ENCODE data around the gene CA6. TPM values are rescaled to one million over a fixed set of nuclear protein-coding genes. Genes with fewer than 3 reads are reported as not detected.

The CA6 gene
- total RNA-seq, 1 experiment from 2014 or later: not detected

- Histone ChIP-seq H3K4me1 (ENCODE audit: insufficient read depth, low read length) (no peaks in the 10 kb centered on the region), H3K9ac (ENCODE audit: extremely low read depth, insufficient read length, low read length) (no peak overlapping the region), H4K91ac (ENCODE audit: insufficient read length, low read depth, low read length) (no peak overlapping the region), H2BK20ac (ENCODE audit: low read depth, low read length, poor library complexity, severe bottlenecking) (no peak overlapping the region), H2BK15ac (ENCODE audit: low read depth, low read length) (no peak overlapping the region), H3T11ph (ENCODE audit: low read length) (no peak overlapping the region), H3K14ac (ENCODE audit: insufficient read depth, low read length) (no peak overlapping the region), H3K27me3 (ENCODE audit: insufficient read depth, low read length) (no peaks in the 10 kb centered on the region), H3K56ac (ENCODE audit: insufficient read length, low read depth, low read length) (no peak overlapping the region), H4K5ac (ENCODE audit: insufficient read length, low read depth, low read length) (no peak overlapping the region), H3K9me3 (ENCODE audit: control insufficient read depth, low read depth, low read length) (no peaks in the 10 kb centered on the region), H3K4me2 (ENCODE audit: insufficient read depth, insufficient read length, low read length) (no peak overlapping the region), H3K18ac (ENCODE audit: insufficient read length, low read depth, low read length) (no peak overlapping the region), H4K20me1 (ENCODE audit: control insufficient read depth, insufficient read depth, insufficient read length) (no peaks in the 10 kb centered on the region), H2BK5ac (ENCODE audit: insufficient read length, low read length) (no peak overlapping the region), H3K79me2 (ENCODE audit: insufficient read depth, low read length) (no peaks in the 10 kb centered on the region), H2AFZ (ENCODE audit: low read length) (no peak overlapping the region), H2AK5ac (ENCODE audit: insufficient read length, low read length) (no peak overlapping the region), H3K4ac (ENCODE audit: low read depth, low read length) (no peak overlapping the region), H2BK120ac (ENCODE audit: low read depth, low read length, poor library complexity, severe bottlenecking) (no peak overlapping the region), H2BK12ac (ENCODE audit: insufficient read length, low read depth, low read length) (no peak overlapping the region), H4K8ac (replicated peaks; ENCODE audit: insufficient read length, low read depth, low read length) (no peak overlapping the region), H3K27ac (ENCODE audit: insufficient read length, low read depth, low read length) (no peak overlapping the region), H3K79me1 (ENCODE audit: insufficient read depth, low read depth, low read length, poor library complexity, severe bottlenecking) (no peaks in the 10 kb centered on the region), H3K23me2 (ENCODE audit: insufficient read length, low read depth, low read length, poor library complexity, severe bottlenecking) (no peaks in the 10 kb centered on the region), H3K23ac (ENCODE audit: insufficient read length, low read depth, low read length) (no peak overlapping the region)
- TF ChIP-seq, protein P1, sequence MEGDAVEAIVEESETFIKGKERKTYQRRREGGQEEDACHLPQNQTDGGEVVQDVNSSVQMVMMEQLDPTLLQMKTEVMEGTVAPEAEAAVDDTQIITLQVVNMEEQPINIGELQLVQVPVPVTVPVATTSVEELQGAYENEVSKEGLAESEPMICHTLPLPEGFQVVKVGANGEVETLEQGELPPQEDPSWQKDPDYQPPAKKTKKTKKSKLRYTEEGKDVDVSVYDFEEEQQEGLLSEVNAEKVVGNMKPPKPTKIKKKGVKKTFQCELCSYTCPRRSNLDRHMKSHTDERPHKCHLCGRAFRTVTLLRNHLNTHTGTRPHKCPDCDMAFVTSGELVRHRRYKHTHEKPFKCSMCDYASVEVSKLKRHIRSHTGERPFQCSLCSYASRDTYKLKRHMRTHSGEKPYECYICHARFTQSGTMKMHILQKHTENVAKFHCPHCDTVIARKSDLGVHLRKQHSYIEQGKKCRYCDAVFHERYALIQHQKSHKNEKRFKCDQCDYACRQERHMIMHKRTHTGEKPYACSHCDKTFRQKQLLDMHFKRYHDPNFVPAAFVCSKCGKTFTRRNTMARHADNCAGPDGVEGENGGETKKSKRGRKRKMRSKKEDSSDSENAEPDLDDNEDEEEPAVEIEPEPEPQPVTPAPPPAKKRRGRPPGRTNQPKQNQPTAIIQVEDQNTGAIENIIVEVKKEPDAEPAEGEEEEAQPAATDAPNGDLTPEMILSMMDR (conservative IDR thresholded peaks at IDR 0.05): no peak
- no peaks in the 10 kb centered on the region for H3K36me3 Mint-ChIP-seq (ENCODE audit: insufficient read depth in 1 of 3, low read depth in 3 of 3)
- no peak overlapping the region for H3K4me3 Mint-ChIP-seq
- H3K27ac Mint-ChIP-seq: no peak overlapping the region
- H3K4me1 Mint-ChIP-seq: no peaks in the 10 kb centered on the region
- H3K27me3 Mint-ChIP-seq (ENCODE audit: low read depth): peaks cover 1% of the 10 kb centered on the region; the same call in 1 of the 2 replicates
- H3K9me3 Mint-ChIP-seq: no peaks in the 10 kb centered on the region
- no CpG with 5 or more reads among the region's 12 CpGs for WGBS (ENCODE audit: extremely low coverage, insufficient read length, low lambda C conversion rate)
- no peak for DNase-seq
Observed at GRCh38 chr1:8926707-8927694, 18.7 kb upstream of the CA6 start.

Measured in H9 (cell line).